GM21723 (cell line): ENCODE results near the gene NPHP4.
"Not testable (repeated sequence)": the region's sequence is repeated elsewhere in the genome, so short reads cannot be mapped to it uniquely, and the experiment has no call there.

Experiments used
- ATAC-seq: cut with Tn5 transposase; IDR thresholded peaks from one replicate; pipeline ENCODE4 v1.9.1; 2021; ENCODE audit warnings: mild to moderate bottlenecking, moderate library complexity; ENCODE audit not compliant: unreplicated experiment

Gene NPHP4

GRCh38 chr1:5860277-5860676, 131.9 kb downstream of the NPHP4 start:
- no peak for ATAC-seq

- no peak for ATAC-seq
These were observed 132.5 kb downstream of the NPHP4 start for GRCh38 chr1:5859766-5860165.

- no peak for ATAC-seq
These were observed 133.3 kb downstream of the NPHP4 start for GRCh38 chr1:5858844-5859407.

- ATAC-seq: no peak
These were observed 134.0 kb downstream of the NPHP4 start for GRCh38 chr1:5858246-5858645.

GRCh38 chr1:5857508-5858090, 134.6 kb downstream of the NPHP4 start:
- no peak for ATAC-seq

- no peak for ATAC-seq
These were observed 135.2 kb downstream of the NPHP4 start for GRCh38 chr1:5857011-5857410.

GRCh38 chr1:5856246-5856815, 135.9 kb downstream of the NPHP4 start:
- no peak for ATAC-seq

GRCh38 chr1:5855196-5855897, 136.9 kb downstream of the NPHP4 start:
- ATAC-seq: no peak

- no peak for ATAC-seq
These were observed 137.5 kb downstream of the NPHP4 start for GRCh38 chr1:5854754-5855153.

- not testable (repeated sequence) for ATAC-seq
These were observed 138.4 kb downstream of the NPHP4 start for GRCh38 chr1:5853858-5854257.

GRCh38 chr1:5850503-5850902, 141.7 kb downstream of the NPHP4 start:
- no peak for ATAC-seq

- no peak for ATAC-seq
These were observed 142.7 kb downstream of the NPHP4 start for GRCh38 chr1:5849550-5849949.

- no peak for ATAC-seq
These were observed 145.1 kb downstream of the NPHP4 start for GRCh38 chr1:5847013-5847659.

GRCh38 chr1:5845376-5845775, 146.8 kb downstream of the NPHP4 start:
- ATAC-seq: no peak

- no peak for ATAC-seq
These were observed 147.8 kb downstream of the NPHP4 start for GRCh38 chr1:5844442-5844841.

GRCh38 chr1:5843521-5844096, 148.6 kb downstream of the NPHP4 start:
- no peak for ATAC-seq

GRCh38 chr1:5842679-5843078, 149.5 kb downstream of the NPHP4 start:
- ATAC-seq: no peak

GRCh38 chr1:5840551-5841001, 151.6 kb downstream of the NPHP4 start:
- no peak for ATAC-seq

- no peak for ATAC-seq
These were observed 152.2 kb downstream of the NPHP4 start for GRCh38 chr1:5839881-5840550.

GRCh38 chr1:5839161-5839880, 152.9 kb downstream of the NPHP4 start:
- ATAC-seq: no peak
